Measurements from ENCODE around the gene MVB12B.

Gene MVB12B

DNA sequence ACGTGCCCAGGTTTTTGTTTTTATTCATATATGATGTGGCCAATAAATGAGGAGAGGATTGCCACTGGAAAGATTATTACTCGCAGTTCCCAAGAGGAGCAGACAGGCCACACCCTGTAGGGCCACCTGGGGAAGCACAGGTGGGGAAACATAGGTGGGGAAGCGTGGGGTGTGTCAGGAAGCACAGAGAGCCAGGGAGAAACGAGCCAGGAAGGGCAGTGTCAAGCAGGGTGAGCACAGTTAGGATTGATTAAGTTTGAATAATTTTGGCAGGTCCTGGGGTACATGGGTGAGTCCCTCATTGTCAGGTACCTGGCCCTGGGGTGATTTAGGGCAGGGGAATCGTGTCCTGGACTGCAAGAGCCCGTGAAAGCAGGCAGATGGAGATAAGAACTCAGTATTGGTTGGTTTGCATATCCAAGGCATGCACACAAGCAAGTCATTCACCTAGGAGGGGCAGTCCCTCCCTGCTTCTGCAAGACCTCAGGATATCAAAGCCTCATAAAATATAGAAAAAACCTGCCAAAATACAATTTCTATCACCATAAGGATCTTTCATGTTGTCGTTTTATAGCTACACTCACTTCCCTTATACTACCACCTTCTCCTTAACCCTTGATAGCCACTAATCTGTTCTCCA is 22.4 kb downstream of the MVB12B start:
- TF ChIP-seq GATA2 (IDR thresholded peaks at IDR 0.05; ENCODE audit: low read depth, low read length) (no peak), GATA3 (IDR thresholded peaks at IDR 0.05; ENCODE audit: low read depth, low read length) (no peak)

DNA sequence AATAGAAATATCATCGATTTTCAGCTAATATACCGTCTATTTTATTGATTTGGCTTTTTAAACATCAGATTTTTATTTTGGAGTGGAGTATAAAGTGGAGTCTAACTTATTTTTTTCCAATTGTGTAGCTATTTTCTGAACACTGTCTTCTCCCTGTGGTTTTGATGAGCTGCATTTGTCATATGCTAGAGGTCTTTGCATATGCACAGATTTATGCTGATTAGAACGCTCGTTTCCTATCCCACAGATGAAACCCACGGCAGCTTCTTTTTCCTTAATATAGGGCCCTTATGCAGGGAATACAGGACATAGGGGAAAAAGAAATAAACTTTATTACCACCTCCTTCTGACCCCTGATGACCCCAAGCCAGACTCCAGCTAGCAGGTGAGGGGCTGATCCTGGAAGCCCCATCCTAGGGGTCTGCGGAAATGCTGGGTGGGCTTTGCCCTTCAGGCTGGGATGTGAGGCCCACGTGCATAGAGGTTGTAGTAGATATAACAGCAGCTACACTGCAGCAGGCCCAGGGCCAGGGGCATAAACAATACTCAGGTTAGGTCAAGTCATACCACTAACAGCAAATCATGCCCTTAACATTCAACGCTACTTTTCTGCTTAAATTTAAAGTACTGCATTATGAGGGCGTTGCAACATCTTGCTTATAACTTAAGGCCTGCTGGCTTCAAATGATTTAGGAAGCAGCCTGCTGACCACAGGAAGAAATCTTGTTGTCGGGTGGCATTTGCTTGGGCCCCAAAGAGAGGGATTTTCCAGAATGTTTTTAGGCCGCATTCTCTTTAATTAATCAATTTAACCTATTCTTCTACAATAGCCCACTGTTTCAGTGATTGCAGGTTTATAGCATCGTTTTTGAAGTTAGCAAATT is 28.5 kb downstream of the MVB12B start:
- TF ChIP-seq GATA3 (IDR thresholded peaks at IDR 0.05; ENCODE audit: low read depth, low read length) = no peak
- no peak for TF ChIP-seq GATA2 (IDR thresholded peaks at IDR 0.05; ENCODE audit: low read depth, low read length)

DNA sequence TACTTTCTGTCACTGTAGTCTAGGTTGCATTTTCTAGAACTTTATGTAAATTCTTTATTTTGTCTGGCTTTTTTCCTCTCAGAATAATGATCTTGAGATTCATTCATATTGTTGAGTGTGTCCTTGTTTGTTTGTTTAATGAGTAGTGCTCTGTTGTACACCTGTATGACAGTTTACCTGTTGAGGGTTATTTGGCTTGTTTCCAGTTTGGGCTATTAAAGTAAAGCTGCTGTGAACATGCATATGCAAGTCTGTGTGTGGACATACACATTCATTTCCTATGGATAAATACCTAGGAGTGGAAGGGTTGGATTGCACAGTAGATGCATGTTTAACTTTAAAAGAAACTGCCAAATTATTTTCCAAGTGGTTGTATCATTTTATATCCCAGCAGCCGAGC is 30.4 kb downstream of the MVB12B start:
- no peak for TF ChIP-seq GATA3 (IDR thresholded peaks at IDR 0.05; ENCODE audit: low read depth, low read length)
- no peak for TF ChIP-seq GATA2 (IDR thresholded peaks at IDR 0.05; ENCODE audit: low read depth, low read length)

DNA sequence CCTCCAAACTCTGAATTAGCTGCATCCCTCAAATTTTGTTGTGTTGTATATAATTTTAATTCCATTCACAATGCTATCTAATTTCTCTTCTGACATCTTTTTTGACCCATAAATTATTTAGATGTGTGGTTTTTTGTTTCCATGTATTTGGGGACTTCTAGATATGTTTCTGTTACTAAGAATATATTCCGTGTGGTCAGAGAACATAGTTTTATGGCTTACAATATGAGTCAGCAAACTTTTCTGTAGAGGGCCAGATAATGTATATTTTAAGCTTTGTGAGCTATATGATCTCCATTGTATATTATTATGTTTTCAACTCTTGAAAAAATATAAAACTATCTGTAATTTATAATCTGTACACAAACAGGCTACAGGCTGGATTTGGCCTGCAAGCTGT is 33.4 kb downstream of the MVB12B start:
- no peak for TF ChIP-seq GATA2 (IDR thresholded peaks at IDR 0.05; ENCODE audit: low read depth, low read length)
- no peak for TF ChIP-seq GATA3 (IDR thresholded peaks at IDR 0.05; ENCODE audit: low read depth, low read length)

DNA sequence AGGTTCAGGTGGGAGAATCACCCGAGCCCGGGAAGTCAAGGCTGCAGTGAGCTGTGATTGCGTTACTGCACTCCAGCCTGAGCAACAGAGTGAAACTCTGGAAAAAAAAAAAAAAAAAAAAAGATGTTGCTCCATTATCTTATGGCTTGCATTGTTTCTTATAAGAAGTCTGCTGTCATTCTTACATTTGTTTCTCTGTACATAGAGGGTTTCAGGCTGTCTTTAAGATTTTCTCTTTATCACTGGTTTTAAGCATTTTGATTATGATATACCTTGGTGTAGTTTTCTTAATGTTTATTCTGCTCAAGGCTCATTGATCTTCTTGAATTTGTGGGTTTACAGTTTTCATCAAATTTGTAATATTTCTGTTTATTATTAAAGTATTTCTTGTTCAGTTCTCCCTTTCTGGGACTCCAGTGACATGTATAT is 35.2 kb downstream of the MVB12B start:
- no peak for TF ChIP-seq GATA3 (IDR thresholded peaks at IDR 0.05; ENCODE audit: low read depth, low read length)

DNA sequence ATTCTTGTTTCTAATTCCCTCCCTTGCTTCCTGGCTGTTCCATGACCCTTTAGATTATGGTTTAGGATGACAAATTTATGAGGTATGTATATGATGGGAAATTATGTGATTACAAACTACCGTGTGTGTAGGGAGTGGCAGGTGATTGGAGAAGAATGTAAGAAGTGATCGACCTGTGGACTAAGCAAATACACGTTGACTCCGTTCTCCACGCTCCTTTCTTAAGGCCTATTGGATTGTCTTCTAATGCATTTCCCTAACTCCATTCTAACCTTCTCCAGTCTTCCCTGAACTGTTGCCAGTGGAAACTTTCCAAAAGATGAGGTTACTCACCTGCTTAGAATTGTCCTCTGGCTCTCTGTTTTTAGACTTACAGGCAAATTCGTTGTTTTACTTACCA is 36.6 kb downstream of the MVB12B start:
- TF ChIP-seq GATA2 (IDR thresholded peaks at IDR 0.05; ENCODE audit: low read depth, low read length) (no peak), GATA3 (IDR thresholded peaks at IDR 0.05; ENCODE audit: low read depth, low read length) (no peak)

DNA sequence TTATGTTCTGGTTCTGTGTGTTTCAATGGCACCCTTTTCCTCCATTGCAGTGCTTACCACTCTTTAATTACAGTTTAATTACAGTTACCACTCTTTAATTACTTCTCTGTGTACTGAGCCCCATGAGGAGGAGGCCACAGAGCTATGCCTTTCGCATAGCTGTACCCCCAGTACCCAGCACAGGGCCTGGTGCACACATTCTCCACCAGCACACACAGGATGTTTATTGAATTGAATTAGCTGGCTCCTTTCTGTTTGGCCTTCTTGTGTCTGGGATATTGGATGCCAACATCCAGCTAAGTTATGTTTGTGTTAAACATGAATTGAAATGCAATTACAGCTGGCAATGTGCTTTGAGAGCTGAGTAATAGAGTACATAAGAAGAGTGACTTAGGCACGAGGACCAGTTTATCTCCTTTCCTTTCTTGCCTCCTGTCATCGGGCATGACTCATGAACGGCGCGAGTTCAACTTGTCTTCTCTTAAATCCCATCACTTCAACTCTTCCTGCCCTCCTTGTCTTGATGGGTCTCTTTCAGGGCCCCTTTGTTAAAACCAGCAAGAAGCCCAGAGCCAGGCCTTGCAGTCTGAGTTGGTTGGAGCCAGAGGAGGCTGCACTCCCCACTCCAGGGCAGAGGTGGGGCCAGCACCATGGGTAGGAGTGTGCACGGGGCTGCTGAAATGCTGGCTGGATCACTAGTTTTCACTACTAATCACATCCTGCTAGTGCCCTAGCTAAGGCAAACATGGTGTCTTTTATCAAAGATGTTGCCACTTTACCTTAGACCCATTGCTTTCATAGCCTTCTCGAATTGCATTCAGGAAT is 37.4 kb downstream of the MVB12B start:
- TF ChIP-seq GATA3 (IDR thresholded peaks at IDR 0.05; ENCODE audit: low read depth, low read length) (no peak), GATA2 (IDR thresholded peaks at IDR 0.05; ENCODE audit: low read depth, low read length) (no peak)

DNA sequence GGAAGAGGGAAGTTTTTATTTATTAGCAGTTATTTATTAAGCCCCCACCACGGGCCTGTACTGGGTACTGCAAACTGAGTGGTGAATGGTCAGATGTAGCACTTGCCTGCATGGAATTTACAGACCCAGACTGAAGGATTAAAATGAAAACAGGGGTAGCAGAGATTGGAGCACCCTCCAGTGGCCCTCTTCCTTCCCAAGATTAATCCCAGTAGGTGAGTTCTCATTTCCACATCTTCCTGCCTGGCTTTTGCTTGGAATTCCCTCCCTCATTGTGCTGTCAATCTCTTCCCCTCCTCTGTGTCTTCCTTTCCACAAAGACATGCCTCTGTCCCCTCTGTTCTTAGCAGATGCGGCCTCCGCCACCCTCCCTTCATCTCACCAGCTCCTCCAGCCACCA is 39.2 kb downstream of the MVB12B start:
- TF ChIP-seq GATA2 (IDR thresholded peaks at IDR 0.05; ENCODE audit: low read depth, low read length) = no peak
- no peak for TF ChIP-seq GATA3 (IDR thresholded peaks at IDR 0.05; ENCODE audit: low read depth, low read length)

DNA sequence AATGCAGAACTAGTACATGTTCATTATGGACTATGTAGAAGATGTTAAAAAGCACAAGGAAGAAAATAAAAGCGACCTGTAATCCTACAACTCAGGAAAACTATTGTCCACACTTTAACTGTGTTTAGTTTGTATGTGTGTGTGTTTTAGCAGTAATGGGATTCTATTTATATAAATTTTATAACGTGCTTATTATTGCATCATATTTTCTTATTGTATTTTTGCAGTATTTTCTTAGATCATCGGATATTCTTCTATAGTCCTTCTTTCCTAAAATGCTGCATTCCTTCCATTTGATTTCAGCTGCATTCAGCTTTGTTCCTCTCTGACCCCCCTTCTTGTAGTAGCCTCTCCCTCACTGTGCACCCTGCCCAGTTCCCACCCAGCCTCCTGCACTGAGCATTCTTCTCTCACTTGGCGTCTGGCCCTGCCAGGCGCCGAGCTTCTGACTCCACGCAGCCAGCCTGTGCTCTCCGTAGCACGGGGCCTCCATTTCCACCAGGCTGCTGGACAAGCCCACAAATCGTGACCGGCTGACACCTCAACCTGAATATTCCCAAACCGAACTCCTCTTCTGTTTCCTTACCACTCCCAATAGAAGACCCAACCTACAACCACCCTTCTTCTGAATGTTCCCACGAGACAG is 39.9 kb downstream of the MVB12B start:
- TF ChIP-seq GATA2 (IDR thresholded peaks at IDR 0.05; ENCODE audit: low read depth, low read length) = no peak
- TF ChIP-seq GATA3 (IDR thresholded peaks at IDR 0.05; ENCODE audit: low read depth, low read length) = no peak

DNA sequence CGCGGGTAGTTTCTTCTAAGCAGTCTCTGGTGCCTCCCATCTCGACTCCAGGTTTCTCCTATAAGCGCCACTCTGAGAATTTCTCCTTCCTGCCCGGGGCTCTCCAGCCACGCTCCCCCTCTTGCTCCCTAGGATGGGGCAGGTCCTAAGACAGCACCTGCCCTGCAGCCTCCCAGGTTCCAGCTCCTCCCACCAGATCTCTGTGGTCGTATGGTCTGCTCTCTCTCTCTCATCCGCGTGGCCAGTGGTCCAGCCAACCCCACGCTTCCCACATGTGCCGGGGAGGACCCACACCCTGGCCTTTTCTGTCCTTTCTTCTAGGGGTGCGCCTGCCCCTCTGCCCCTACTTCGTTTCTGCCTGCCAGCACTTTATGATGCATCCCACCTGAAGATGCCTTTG is 40.5 kb downstream of the MVB12B start:
- TF ChIP-seq GATA3 (IDR thresholded peaks at IDR 0.05; ENCODE audit: low read depth, low read length) = no peak
- no peak for TF ChIP-seq GATA2 (IDR thresholded peaks at IDR 0.05; ENCODE audit: low read depth, low read length)

DNA sequence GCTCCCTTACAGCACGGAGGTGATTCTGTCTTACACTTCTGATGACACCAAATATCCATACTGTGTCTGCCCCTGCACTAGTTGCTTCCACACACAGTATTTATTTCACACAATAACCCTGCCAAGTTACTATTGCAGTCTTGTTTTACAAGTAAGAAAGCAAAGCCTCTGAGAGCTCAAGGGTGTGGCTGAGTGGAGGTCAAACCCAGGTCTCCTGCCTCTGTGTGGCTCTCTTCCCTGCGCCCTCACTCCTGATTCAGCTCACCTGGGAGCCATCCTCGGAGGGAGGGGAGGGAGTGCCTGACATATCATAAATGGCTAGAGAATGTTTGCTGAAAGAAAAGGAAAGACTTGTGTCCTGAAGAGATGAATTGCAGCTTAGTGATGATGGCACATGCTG is 41.0 kb downstream of the MVB12B start:
- TF ChIP-seq GATA3 (IDR thresholded peaks at IDR 0.05; ENCODE audit: low read depth, low read length) (no peak), GATA2 (IDR thresholded peaks at IDR 0.05; ENCODE audit: low read depth, low read length) (no peak)

DNA sequence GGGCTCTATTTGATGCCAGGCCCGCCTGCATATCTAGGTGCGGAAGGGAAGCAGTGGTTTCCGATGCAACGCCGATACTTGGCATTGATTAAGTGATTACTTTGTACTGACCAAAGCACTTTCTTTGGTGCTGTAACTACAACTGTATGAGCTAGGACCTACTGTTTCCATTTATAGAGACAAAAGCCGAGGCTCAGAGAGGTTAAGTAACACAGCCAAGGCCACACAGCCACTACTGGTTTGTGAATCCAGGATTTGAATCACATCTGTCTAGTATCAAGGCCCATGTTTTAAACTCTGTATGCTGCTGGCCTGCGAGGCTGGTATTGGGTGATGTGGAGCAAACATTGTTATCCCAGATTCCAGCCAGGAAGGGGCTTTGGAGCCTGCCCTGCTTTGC is 41.4 kb downstream of the MVB12B start:
- TF ChIP-seq GATA2 (IDR thresholded peaks at IDR 0.05; ENCODE audit: low read depth, low read length) (no peak), GATA3 (IDR thresholded peaks at IDR 0.05; ENCODE audit: low read depth, low read length) (no peak)

DNA sequence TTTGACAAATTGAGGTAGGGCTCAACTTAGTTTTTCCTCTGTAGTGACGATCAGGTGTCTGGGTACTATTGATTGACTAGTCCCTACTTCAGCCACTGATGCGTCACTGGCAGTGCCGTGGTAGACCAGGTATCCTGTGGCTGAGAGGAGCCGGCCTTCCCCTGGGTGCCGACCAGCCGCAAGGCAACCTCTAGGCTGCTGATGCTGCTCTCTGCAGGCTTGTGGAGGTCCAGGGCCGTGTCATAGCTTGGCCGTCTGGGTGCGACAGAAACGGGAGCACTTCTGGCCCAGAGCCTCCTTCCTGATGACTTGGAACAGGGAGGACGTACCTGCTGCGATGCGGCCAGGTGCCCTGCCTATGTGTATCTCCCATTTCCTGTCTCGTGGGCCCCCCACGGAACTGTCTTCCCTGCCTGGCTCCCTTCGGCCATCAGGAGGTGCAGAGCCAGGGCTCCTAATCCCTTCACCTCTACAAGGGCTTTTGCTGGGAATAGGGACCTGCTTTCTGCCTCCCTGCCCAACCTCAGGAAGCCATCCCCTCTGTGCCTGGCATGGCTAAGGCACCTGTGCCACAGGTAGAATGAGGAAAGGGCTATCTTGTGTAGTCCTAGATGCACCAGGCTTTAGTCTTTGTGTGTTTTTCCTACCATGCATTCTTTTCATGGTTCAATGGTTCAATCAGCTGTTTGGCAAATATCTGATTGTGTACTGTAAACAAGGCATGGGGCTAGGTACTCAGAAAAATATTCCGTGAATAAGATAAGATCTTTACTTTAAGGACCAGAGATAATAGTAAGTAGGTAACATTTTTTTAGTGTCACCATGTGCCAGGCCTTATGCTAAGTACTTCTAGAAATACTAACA is 44.6 kb downstream of the MVB12B start:
- TF ChIP-seq GATA2 (IDR thresholded peaks at IDR 0.05; ENCODE audit: low read depth, low read length) (no peak), GATA3 (IDR thresholded peaks at IDR 0.05; ENCODE audit: low read depth, low read length) (no peak)
